Fibroblast of mammary gland (primary cell): Measurements from ENCODE around the gene C1QTNF5.

Source experiments
- DNase-seq: peaks from one replicate; pipeline ENCODE4 v3.0.0-alpha.2; 2010; ENCODE audit warnings: low read depth
- H3K4me3 ChIP-seq: 2 replicates; pipeline ENCODE4 v1.5.1; 2011; ENCODE audit warnings: low read depth, mild to moderate bottlenecking, low read length, moderate library complexity; ENCODE audit not compliant: control insufficient read depth
- CTCF ChIP-seq: conservative IDR thresholded peaks from 2 replicates; pipeline ENCODE4 v1.5.1; 2011; ENCODE audit warnings: low read depth, low read length, inconsistent platforms; ENCODE audit not compliant: control insufficient read depth, insufficient read depth

Gene C1QTNF5

GRCh38 chr11:119309953-119310681 is 30.6 kb downstream of the C1QTNF5 start:
- H3K4me3 ChIP-seq = no peak overlapping the region
- no peak for TF ChIP-seq CTCF
- DNase-seq = no peak

GRCh38 chr11:119309411-119309810 is 31.3 kb downstream of the C1QTNF5 start:
- no peak overlapping the region for H3K4me3 ChIP-seq
- no peak for TF ChIP-seq CTCF
- no peak for DNase-seq

- no peak overlapping the region for H3K4me3 ChIP-seq
- no peak for DNase-seq
- no peak for TF ChIP-seq CTCF
Measured at GRCh38 chr11:119307974-119308373, 32.7 kb downstream of the C1QTNF5 start.

- TF ChIP-seq CTCF = no peak
- no peak for DNase-seq
- H3K4me3 ChIP-seq = no peak overlapping the region
Measured at GRCh38 chr11:119307219-119307618, 33.5 kb downstream of the C1QTNF5 start.

GRCh38 chr11:119306373-119306890 is 34.3 kb downstream of the C1QTNF5 start:
- TF ChIP-seq CTCF = no peak
- DNase-seq = peak; percentile 85
- H3K4me3 ChIP-seq = no peak overlapping the region

GRCh38 chr11:119305556-119306372 is 34.9 kb downstream of the C1QTNF5 start:
- TF ChIP-seq CTCF = no peak
- DNase-seq = no peak
- H3K4me3 ChIP-seq = no peak overlapping the region
